H1 (cell line): ENCODE data around the gene HADHB.

Source experiments
- EP300 ChIP-seq, 2 experiments: IDR thresholded peaks; 1 replicate in 1 of 2; 2 replicates in 1 of 2; pipeline ENCODE4 v1.6.1; 2011 to 2012; ENCODE audit warnings: low read depth in 2 of 2, low read length in 2 of 2, mild to moderate bottlenecking in 2 of 2, borderline replicate concordance in 1 of 2, inconsistent platforms in 1 of 2, moderate library complexity in 1 of 2
- EZH2 ChIP-seq: fragments of 200-600 bp; sonication (generic); IDR thresholded peaks from 2 replicates; pipeline ENCODE4 v1.7.1; 2012; ENCODE audit warnings: low read depth, mild to moderate bottlenecking, moderate library complexity, low read length, inconsistent platforms; ENCODE audit not compliant: severe bottlenecking
- HDAC6 ChIP-seq: IDR thresholded peaks from one replicate; pipeline ENCODE4 v1.7.1; 2012; ENCODE audit warnings: low read depth, mild to moderate bottlenecking, inconsistent platforms, low read length, moderate library complexity
- JUND ChIP-seq: IDR thresholded peaks from 2 replicates; pipeline ENCODE4 v1.6.1; 2011; ENCODE audit warnings: mild to moderate bottlenecking, improper control_type of control experiment, low read length
- KDM5A ChIP-seq: fragments of 200-600 bp; IDR thresholded peaks from 2 replicates; pipeline ENCODE4 v1.7.1; 2012; ENCODE audit warnings: mild to moderate bottlenecking, low read length, inconsistent platforms, mixed read lengths
- POLR2AphosphoS5 ChIP-seq: IDR thresholded peaks from 2 replicates; pipeline ENCODE4 v1.6.1; 2011; ENCODE audit warnings: low read depth, low read length
- RAD21 ChIP-seq, 2 experiments: IDR thresholded peaks in 1 of 2; conservative IDR thresholded peaks in 1 of 2; 2 replicates each; pipeline ENCODE4 v1.6.1; 2011; ENCODE audit warnings: low read depth in 2 of 2, low read length in 2 of 2, improper control_type of control experiment in 1 of 2, inconsistent platforms in 1 of 2, mild to moderate bottlenecking in 1 of 2, moderate library complexity in 1 of 2
- RNF2 ChIP-seq: fragments of 200-900, 300-1000 bp; sonication (generic); IDR thresholded peaks from 2 replicates; pipeline ENCODE4 v1.7.1; 2016; ENCODE audit warnings: borderline replicate concordance, low read depth, mild to moderate bottlenecking, antibody characterized with exemption, low read length; ENCODE audit not compliant: poor library complexity, severe bottlenecking; ENCODE audit errors: missing control alignments
- SUZ12 ChIP-seq: fragments of 200-600 bp; sonication (generic); IDR thresholded peaks from 2 replicates; pipeline ENCODE4 v1.6.1; 2012; ENCODE audit warnings: mild to moderate bottlenecking, inconsistent platforms, low read length, moderate library complexity, mixed read lengths
- TAF1 ChIP-seq: IDR thresholded peaks from 2 replicates; pipeline ENCODE4 v1.6.1; 2011; ENCODE audit warnings: mild to moderate bottlenecking, low read depth, low read length
- TF ChIP-seq, protein P1 (sequence below), 3 experiments: IDR thresholded peaks; 1 replicate in 2 of 3; 2 replicates in 1 of 3; pipeline versions ENCODE4 v1.5.1 to v1.6.1; 2011; ENCODE audit warnings: low read length in 3 of 3, mild to moderate bottlenecking in 3 of 3, inconsistent platforms in 2 of 3, low read depth in 1 of 3, moderate library complexity in 1 of 3; ENCODE audit not compliant: insufficient read depth in 1 of 3; ENCODE audit errors: control extremely low read depth in 1 of 3
- TF ChIP-seq, protein P2 (sequence below): IDR thresholded peaks from 2 replicates; pipeline ENCODE4 v1.6.1; 2011; ENCODE audit warnings: low read length, improper control_type of control experiment
- TF ChIP-seq, protein P3 (sequence below): IDR thresholded peaks from 2 replicates; pipeline ENCODE4 v1.6.1; 2012; ENCODE audit warnings: inconsistent platforms

DNA sequence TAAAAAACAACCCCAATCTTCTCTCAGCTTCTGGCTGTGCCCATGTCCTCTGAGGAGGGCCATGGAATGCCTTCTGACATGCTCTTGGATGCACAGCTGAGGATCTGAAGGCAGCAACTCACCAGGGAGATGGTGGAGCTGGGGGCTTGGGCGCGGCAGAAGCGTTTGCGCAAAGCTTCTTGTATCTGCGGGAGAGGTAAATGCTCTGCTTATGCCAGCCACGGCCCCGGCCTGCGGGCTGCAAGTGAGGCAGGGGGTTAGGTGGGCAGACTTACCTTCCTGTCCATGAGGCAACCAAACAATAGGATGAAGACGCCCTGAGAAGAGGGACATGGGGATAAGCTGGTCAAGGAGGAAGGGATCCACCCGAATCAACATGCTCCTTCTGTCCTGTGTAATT is 65.2 kb downstream of the HADHB start:
- TF ChIP-seq, protein P1, sequence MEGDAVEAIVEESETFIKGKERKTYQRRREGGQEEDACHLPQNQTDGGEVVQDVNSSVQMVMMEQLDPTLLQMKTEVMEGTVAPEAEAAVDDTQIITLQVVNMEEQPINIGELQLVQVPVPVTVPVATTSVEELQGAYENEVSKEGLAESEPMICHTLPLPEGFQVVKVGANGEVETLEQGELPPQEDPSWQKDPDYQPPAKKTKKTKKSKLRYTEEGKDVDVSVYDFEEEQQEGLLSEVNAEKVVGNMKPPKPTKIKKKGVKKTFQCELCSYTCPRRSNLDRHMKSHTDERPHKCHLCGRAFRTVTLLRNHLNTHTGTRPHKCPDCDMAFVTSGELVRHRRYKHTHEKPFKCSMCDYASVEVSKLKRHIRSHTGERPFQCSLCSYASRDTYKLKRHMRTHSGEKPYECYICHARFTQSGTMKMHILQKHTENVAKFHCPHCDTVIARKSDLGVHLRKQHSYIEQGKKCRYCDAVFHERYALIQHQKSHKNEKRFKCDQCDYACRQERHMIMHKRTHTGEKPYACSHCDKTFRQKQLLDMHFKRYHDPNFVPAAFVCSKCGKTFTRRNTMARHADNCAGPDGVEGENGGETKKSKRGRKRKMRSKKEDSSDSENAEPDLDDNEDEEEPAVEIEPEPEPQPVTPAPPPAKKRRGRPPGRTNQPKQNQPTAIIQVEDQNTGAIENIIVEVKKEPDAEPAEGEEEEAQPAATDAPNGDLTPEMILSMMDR (IDR thresholded peaks at IDR 0.05; ENCODE audit: control extremely low read depth in 1 of 3, insufficient read depth in 1 of 3, low read depth in 1 of 3, low read length in 3 of 3) = no peak
- TF ChIP-seq POLR2AphosphoS5 (no peak), EP300 (IDR thresholded peaks at IDR 0.05; ENCODE audit: borderline replicate concordance in 1 of 2, low read depth in 2 of 2, low read length in 2 of 2) (no peak), TAF1 (no peak), EZH2 (no peak), HDAC6 (no peak), JUND (no peak), KDM5A (no peak), RNF2 (no peak), RAD21 (IDR thresholded peaks at IDR 0.05 in 1 of 2, conservative IDR thresholded peaks at IDR 0.05 in 1 of 2; ENCODE audit: low read depth in 2 of 2, low read length in 2 of 2) (no peak), SUZ12 (no peak)
- TF ChIP-seq, protein P2, sequence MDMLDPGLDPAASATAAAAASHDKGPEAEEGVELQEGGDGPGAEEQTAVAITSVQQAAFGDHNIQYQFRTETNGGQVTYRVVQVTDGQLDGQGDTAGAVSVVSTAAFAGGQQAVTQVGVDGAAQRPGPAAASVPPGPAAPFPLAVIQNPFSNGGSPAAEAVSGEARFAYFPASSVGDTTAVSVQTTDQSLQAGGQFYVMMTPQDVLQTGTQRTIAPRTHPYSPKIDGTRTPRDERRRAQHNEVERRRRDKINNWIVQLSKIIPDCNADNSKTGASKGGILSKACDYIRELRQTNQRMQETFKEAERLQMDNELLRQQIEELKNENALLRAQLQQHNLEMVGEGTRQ = no peak
- TF ChIP-seq, protein P3, sequence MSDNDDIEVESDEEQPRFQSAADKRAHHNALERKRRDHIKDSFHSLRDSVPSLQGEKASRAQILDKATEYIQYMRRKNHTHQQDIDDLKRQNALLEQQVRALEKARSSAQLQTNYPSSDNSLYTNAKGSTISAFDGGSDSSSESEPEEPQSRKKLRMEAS = no peak
